Smooth muscle cell of the brain vasculature (primary cell): Measurements from ENCODE around the gene GALT.

ENCODE experiments used
- DNase-seq: peaks from one replicate; pipeline ENCODE4 v3.0.0-alpha.2; 2012; ENCODE audit warnings: low read depth, low spot score

Gene GALT

GRCh38 chr9:34651876-34652601, 5.6 kb downstream of the GALT start, which contains the start of gene IL11RA:
Gene IL11RA (plus strand): TSS chr9:34652185. CDS start chr9:34655218, 3,033 bp downstream.
- DNase-seq, result peak; percentile 39

DNA sequence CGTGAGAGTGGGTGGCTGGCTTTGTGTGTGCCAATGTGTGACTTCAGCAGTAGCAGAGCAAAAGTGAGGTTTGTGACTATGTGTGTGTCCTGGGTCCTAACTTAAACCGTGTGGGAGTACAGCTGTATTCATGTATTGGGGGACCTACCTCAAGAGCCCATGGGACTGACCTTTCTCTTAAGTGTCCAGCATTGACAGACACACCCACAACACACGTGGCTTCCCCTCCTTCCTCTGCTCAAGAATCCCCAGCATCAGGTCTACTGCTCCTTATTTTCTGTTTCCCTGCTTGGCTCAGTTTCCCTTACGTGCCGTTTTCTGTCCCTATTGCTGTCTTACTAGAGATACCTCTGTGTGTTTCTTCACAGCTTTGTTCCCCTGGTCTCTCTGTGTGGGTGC, 6.1 kb downstream of the GALT start:
- DNase-seq, result no peak

- no peak for DNase-seq
These were observed 6.9 kb downstream of the GALT start for GRCh38 chr9:34653151-34654072.

DNA sequence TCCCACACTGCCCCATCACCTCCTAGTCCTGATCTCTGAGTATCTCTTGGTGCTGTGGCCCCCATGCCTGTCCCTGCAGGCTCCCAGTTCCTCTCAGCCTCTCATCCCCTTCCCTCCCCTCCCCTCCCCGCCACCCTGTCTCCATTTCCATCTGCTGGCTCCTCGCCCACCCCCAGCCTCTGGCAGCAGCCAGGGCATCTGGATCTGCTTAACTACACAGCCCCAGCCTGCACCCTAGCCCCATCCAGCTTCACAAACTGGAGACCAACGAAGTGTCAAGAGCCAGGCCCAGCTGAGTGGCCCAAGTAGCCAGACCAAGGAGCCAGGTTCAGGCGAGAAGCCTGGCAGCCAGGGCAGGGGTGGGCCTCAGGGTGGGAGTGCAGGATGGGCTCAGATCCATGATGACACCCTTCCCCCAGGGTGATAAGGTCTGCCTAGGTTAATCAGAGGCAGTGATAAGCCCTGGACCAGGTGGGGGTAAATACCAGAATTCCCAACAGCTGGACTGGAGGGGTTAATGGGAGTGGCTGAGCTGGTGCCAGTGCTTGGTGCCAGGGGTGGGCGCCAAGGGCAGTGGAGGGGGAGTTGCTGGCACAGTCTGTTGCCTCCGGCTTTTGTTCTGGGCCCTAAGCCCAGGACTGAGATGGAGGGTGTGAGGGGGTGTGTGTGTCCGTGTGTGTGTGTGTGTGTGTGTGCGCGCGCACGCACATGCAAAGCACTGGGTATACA, 8.0 kb downstream of the GALT start:
- DNase-seq, result no peak

- no peak for DNase-seq
These were observed 8.9 kb downstream of the GALT start for GRCh38 chr9:34655394-34655793.

- DNase-seq, result no peak
These were observed 10.5 kb downstream of the GALT start for GRCh38 chr9:34656992-34657391.

DNA sequence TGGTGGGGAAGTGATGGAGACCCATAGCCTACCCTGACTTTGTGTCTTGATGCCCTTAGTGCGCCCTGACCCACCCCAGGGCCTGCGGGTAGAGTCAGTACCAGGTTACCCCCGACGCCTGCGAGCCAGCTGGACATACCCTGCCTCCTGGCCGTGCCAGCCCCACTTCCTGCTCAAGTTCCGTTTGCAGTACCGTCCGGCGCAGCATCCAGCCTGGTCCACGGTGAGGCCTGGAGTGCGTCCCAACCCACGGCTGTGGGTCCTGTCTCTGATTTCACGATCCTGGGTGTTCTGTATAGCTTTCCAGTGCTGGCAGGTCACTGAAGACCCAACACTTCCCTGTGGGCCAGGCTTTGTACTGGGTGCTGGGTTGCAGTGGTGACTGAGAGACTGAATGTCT, 12.0 kb downstream of the GALT start:
- DNase-seq, result no peak

- no peak for DNase-seq
These were observed 13.2 kb downstream of the GALT start for GRCh38 chr9:34659592-34660253.

DNA sequence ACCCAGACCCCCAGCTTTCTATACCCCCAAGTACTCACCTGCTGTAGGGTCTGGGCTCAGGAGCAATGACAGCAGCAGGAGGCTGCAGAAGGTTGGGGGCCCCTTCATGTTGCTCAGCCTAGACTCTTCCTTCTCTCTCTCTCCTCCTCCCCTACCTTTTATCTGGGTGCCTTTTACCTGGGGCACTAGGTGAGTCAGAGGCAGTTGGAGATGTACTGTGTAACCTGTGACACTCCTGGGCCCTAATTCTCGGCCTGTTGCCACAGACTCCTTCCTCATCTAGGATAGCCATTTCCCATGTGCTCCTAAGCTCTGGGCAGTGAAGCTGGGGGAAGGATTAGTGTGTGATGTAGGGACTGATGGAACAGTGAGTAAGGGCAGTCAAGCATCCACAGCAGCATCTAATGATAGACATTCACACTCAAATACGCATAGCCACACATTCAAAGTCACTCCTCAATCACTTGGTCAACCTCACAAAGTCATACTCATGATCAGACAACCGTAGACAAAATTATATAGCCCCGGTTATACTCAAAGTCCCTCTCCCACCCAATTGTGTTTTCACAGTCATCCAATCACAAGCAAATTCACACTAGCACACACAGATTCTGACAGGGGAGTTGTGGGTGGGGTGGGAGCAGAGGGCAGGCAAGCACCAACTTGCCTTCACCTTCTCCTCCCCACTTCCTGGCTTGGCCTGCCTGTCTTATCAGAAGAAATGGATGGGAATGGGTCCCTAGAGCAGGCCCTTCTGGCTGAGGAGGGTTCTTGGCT, 16.2 kb downstream of the GALT start, which contains the start of gene CCL27:
TSS of gene CCL27 (minus strand) at position 132 of the 777 bp plus-strand sequence. CDS start at position 108, 24 bp downstream.
- DNase-seq, result no peak

DNA sequence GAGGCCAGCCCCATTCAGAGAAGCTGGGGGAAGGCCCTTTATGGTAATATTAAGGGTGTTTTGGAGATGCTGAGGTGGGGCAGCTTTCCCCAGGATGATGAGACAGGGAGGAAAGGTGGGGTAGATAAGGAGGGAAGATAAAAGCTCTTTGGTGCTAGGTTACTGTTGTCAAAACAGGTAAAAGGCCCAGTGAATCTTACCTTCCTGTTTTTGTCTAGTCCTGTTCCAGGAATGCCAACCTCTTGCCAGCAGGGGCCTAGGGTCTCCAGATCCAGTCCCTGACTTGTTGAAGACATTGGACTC, 16.8 kb downstream of the GALT start:
- DNase-seq, result no peak

DNA sequence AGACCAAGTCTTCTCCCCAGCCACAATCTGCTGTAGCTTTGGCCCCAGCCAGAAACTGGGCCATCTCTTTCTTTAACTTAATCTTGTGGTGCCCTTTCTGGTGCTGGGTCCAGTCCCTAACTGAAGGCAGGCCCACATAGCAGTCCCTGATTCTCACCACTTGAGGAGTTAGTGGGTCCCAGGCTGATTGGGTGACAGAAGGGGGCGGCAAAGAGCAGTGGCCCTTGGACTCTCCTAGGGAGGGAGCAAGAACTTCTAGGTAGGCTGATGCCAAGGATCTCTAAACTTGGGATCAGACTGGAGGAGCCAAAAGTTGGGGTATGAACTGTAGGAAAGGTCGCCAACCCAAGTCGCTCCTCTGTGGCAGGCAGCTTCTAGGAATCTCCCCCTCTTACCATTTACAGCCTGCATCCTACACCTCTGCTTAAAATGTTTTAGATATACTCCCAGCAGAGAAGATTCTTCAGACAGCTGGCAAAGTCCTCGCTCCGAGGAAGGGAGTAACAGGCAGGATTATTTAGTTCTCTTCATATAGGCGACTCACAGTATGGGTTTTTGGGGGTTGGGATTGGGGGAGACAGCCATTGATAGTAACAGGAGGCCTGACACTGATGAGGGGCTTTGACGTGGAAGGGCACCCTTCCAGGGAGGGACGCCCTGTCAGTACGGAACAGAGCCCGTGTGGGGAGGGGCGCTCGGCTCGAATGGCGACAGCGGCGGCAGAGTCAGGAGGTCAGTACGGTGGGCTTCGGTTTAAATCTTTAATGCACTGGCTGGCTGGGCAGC, 18.0 kb downstream of the GALT start:
- DNase-seq, result peak; percentile 51

- no peak for DNase-seq
These were observed 18.5 kb downstream of the GALT start for GRCh38 chr9:34665067-34665380.

GRCh38 chr9:34665381-34666250, 19.1 kb downstream of the GALT start:
- peak; percentile 77 for DNase-seq

- no peak for DNase-seq
These were observed 23.5 kb downstream of the GALT start for GRCh38 chr9:34669809-34670562.

- no peak for DNase-seq
These were observed 24.8 kb downstream of the GALT start for GRCh38 chr9:34671307-34671706.

GRCh38 chr9:34674440-34674839, 28.0 kb downstream of the GALT start:
- DNase-seq, result no peak

DNA sequence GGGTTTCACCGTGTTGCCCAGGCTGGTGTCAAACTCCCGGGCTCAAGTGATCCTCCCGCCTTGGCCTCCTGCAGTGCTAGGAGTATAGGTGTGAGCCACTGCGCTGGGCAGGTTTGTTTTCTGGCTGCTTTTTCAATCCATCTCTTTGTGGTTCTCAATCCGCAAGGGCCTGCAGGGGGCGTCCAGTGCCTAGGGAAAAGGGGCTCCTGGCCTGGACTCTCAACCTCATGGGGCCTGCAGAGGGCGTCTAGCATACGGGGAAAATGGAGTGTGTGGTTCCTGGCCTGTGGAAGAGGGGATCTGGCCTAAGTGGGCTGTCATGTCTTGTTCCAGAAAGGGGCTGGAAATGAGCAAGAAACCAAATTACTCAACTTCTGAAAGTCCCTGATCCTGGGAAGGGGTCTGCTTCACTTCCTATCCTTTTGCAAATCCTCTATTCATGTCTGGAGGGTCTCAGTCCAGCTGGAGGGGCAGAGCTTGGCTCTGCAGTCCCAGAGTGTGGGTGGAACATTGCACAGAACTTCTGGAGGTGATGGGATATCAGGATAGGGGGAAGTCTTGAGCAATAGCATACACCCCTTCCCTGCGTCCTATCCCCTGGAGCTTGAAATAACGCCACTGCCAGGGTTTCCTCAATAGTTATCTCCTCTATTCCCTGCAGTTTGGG, 28.7 kb downstream of the GALT start:
- DNase-seq, result no peak

GRCh38 chr9:34675869-34676268, 29.4 kb downstream of the GALT start:
- no peak for DNase-seq
